Measurements from ENCODE around the gene OAS3. TPM values are rescaled to one million over a fixed set of nuclear protein-coding genes. Genes with fewer than 3 reads are reported as not detected.

OAS3 gene
- total RNA-seq, 1 donor from 2014 or later, result 27.2 TPM

DNA sequence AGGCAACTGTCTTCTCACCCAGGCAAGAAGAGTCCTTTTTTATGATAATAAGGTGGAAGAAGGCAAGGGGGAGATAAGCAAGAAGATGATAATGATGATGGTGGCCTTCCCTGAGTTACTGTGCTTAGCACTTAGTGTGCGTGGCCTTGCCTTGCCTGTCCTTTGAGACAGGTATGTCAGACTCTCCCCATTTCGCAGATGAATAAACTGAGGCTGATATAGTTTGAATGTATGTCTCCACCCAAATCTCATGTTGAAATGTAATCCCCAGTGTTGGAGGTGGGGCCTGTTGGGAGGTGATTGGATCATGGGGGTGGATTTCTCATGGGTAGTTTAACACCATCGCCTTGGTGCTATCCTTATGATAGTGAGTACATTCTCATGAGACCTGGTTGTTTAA is 8.6 kb upstream of the OAS3 start:
- no peak for TF ChIP-seq CTCF (IDR thresholded peaks at IDR 0.05)
- no peaks in the 10 kb centered on the region for H3K27me3 Mint-ChIP-seq
- ATAC-seq (ENCODE audit: low read depth) (no peak), DNase-seq (no peak)
- intact Hi-C loops (cut with micrococcal nuclease), result no loop called here
- H3K4me1 Mint-ChIP-seq, result peaks cover 31% of the 10 kb centered on the region
- H3K36me3 Mint-ChIP-seq (ENCODE audit: low read depth), result peaks cover 6% of the 10 kb centered on the region
- no peak overlapping the region for H3K4me3 Mint-ChIP-seq
- no peak overlapping the region for H3K27ac Mint-ChIP-seq
- ChIA-PET POLR2A (no interaction called here), CTCF (interaction anchor here (1.1 kb wide), 1 partner anchor 63 kb away, joined by 4 read pairs; no protein-coding TSS in a partner anchor)
- no peaks in the 10 kb centered on the region for H3K9me3 Mint-ChIP-seq

DNA sequence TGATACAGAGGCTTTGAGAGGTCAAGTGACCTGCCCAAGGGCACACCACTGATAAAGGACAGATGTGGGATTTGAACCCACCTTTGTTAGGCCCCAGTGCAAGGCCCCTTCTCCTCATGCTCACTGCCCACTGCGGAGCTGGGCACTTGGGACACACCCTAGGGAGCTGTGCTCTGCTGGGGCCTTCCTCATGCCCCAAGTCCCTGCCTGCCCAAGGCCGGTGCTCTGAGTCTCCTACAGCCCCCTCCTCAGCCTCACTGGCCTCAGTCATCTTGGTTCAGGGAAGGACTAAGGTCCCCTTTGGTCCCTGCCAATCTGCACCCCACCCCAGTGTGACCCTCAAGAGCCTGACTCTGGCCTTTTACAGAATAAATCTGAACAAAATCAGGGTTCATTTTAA is 7.9 kb upstream of the OAS3 start:
- DNase-seq (no peak), ATAC-seq (ENCODE audit: low read depth) (no peak)
- H3K27me3 Mint-ChIP-seq, result no peaks in the 10 kb centered on the region
- CTCF ChIA-PET, result no interaction called here
- H3K4me3 Mint-ChIP-seq, result no peak overlapping the region
- TF ChIP-seq CTCF (IDR thresholded peaks at IDR 0.05), result no peak
- POLR2A ChIA-PET, result no interaction called here
- peaks cover 6% of the 10 kb centered on the region for H3K36me3 Mint-ChIP-seq (ENCODE audit: low read depth)
- H3K9me3 Mint-ChIP-seq, result no peaks in the 10 kb centered on the region
- H3K27ac Mint-ChIP-seq, result no peak overlapping the region
- H3K4me1 Mint-ChIP-seq, result peaks cover 24% of the 10 kb centered on the region
- intact Hi-C loops (cut with micrococcal nuclease), result no loop called here

DNA sequence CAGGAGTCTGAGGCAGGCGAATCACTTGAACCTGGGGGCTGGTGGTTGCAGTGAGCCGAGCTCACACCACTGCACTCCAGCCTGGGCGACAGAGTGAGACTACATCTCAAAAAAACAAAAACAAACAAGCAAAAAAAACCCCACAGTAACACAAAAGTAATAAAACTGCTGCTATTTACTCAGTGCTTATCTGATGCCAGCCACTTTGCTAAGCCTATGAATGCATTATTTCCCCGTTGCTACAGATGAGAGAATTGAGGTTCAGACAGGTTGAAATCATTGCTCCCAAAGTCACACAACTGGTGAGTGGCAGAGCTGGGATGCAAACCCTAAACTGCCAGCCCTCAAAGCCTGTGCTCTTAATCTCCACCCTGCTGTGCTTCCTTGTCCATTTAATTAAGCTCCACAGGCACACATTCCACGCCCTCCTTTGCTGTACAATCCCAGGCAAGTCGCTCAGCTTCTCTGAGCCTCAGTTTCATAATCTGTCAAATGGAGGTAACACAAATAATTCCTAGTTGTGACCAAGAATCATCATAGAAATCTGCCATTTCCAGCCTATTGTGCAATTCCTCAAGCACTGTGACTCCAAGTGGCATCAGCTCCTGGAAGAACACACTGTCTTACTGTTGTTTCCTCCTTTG is 5.7 kb upstream of the OAS3 start:
- Mint-ChIP-seq H3K9me3 (no peaks in the 10 kb centered on the region), H3K27ac (no peak overlapping the region), H3K4me1 (peaks cover 7% of the 10 kb centered on the region), H3K27me3 (no peaks in the 10 kb centered on the region), H3K4me3 (no peak overlapping the region), H3K36me3 (ENCODE audit: low read depth) (peaks cover 4% of the 10 kb centered on the region)
- TF ChIP-seq CTCF (IDR thresholded peaks at IDR 0.05), result no peak
- CTCF ChIA-PET, result no interaction called here
- ATAC-seq (ENCODE audit: low read depth) (no peak), DNase-seq (no peak)
- intact Hi-C loops (cut with micrococcal nuclease), result no loop called here
- POLR2A ChIA-PET, result no interaction called here

DNA sequence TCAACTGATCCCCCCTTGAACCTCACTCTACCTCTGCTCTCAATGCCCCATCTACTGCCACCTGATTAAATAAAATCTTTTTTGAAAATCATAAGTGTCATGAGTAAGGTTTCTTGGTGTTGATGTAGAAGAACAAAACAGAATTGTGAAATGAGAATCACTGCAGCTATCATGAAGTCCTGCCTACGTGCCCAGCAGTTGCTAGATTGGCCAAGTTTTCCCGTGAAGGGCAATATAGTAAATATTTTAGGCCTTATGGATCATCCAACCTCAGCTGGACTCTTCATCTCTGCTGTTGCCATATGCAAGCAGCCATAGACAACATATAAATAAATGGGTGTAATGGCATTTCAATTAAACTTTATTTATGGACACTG is 5.2 kb upstream of the OAS3 start:
- CTCF ChIA-PET, result no interaction called here
- POLR2A ChIA-PET, result no interaction called here
- Mint-ChIP-seq H3K9me3 (no peaks in the 10 kb centered on the region), H3K27ac (no peak overlapping the region), H3K4me3 (no peak overlapping the region), H3K4me1 (peaks cover 9% of the 10 kb centered on the region), H3K36me3 (ENCODE audit: low read depth) (peaks cover 3% of the 10 kb centered on the region), H3K27me3 (no peaks in the 10 kb centered on the region)
- TF ChIP-seq CTCF (IDR thresholded peaks at IDR 0.05), result no peak
- intact Hi-C loops (cut with micrococcal nuclease), result no loop called here
- DNase-seq, result no peak
- no peak for ATAC-seq (ENCODE audit: low read depth)

DNA sequence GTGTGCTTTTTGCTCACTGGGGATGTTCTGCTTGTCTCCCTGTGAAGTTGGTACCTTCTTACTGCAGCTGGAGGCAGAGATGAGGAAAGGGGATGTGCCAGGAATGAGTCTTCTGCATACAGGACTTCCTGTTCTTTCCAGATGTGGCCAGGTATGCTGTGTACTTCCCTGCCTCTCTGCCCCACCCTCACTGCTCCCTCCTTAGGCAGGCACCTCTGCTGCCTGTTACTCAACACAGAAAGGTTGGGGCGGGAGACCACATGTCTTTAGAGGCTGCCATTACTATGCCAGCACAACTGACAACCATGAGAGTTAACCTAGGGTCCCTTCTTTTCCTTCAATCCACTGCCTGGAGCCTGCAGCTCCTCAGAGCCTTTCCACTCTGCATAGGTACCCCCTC is 2.0 kb upstream of the OAS3 start:
- Mint-ChIP-seq H3K4me3 (no peak overlapping the region), H3K4me1 (peaks cover 28% of the 10 kb centered on the region), H3K36me3 (ENCODE audit: low read depth) (peaks cover 2% of the 10 kb centered on the region), H3K27me3 (no peaks in the 10 kb centered on the region), H3K9me3 (no peaks in the 10 kb centered on the region), H3K27ac (peak overlapping the region; percentile 16)
- ATAC-seq (ENCODE audit: low read depth) (no peak), DNase-seq (no peak)
- intact Hi-C loops (cut with micrococcal nuclease), result no loop called here
- CTCF ChIA-PET, result no interaction called here
- POLR2A ChIA-PET, result no interaction called here
- TF ChIP-seq CTCF (IDR thresholded peaks at IDR 0.05), result no peak

Data from activated B cell treated with CpG ODN at 0.5 μM for 24 hours (primary cell).